Stimulated activated naive B cell treated with anti-CD40 and anti-IgM and Interleukin-4, amounts not matched to agents 10 μg/mL and 1 μg/mL and 100 μg/mL, for 72 hours (primary cell): ENCODE data around the gene EBLN1.
A peak's percentile ranks its signal among the peaks of the same experiment; 100 is the strongest.

Experiments used
- ATAC-seq, 2 donors: fragments of 150-1000 bp; cut with Tn5 transposase; replicated peaks; 2 replicates each; pipeline ENCODE4 v1.10.0; 2021; ENCODE audit warnings: moderate library complexity in 1 of 2
- DNase-seq: peaks from one replicate; pipeline ENCODE4 v3.0.0; 2021
- H3K27ac Mint-ChIP-seq: one replicate; pipeline ENCODE4 v1.8.0; 2022; ENCODE audit warnings: mild to moderate bottlenecking, mixed read lengths
- H3K27me3 Mint-ChIP-seq, 2 donors: one replicate each; pipeline ENCODE4 v1.8.0; 2022; ENCODE audit warnings: mixed read lengths in 2 of 2
- H3K36me3 Mint-ChIP-seq, 2 donors: one replicate each; pipeline ENCODE4 v1.8.0; 2022; ENCODE audit warnings: mixed read lengths in 2 of 2, mild to moderate bottlenecking in 1 of 2
- H3K4me1 Mint-ChIP-seq, 2 donors: one replicate each; pipeline ENCODE4 v1.8.0; 2022; ENCODE audit warnings: mixed read lengths in 2 of 2, mild to moderate bottlenecking in 1 of 2
- H3K4me3 Mint-ChIP-seq, 2 donors: one replicate each; pipeline ENCODE4 v1.8.0; 2022; ENCODE audit warnings: mild to moderate bottlenecking in 2 of 2, mixed read lengths in 2 of 2, moderate library complexity in 1 of 2
- H3K9me3 Mint-ChIP-seq, 2 donors: one replicate each; pipeline ENCODE4 v1.8.0; 2022; ENCODE audit warnings: mixed read lengths in 2 of 2, mild to moderate bottlenecking in 1 of 2

The EBLN1 gene

GRCh38 chr10:22210267-22210666 is 7.5 kb downstream of the EBLN1 start:
- Mint-ChIP-seq H3K36me3 (no peaks in the 10 kb centered on the region), H3K27ac (no peak overlapping the region), H3K27me3 (peaks cover 3 to 6% of the 10 kb centered on the region in 2 donors), H3K4me1 (no peaks in the 10 kb centered on the region), H3K4me3 (no peak overlapping the region), H3K9me3 (no peaks in the 10 kb centered on the region)
- DNase-seq (no peak), ATAC-seq (no peak)

DNA sequence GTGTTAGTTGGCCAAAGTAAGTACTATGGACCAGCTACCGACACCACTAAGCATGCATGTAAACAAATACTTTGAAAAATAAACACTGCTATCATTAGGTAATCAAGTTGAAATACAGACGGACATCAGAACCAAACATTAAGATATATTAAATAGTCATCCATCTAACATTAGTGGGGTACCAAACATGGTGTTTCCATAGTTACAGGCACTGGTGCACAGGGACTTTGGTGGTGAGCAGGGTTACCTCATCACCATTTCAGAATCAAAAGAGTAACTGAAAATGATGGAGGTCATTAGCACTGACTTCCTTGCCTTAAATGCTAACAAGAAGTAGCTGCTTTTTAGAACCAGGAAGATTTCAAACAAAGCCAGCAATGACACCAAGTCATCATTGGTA is 23.9 kb downstream of the EBLN1 start:
- Mint-ChIP-seq H3K27me3 (no peaks in the 10 kb centered on the region), H3K4me1 (no peaks in the 10 kb centered on the region), H3K9me3 (peaks cover 0 to 1% of the 10 kb centered on the region in 2 donors), H3K4me3 (no peak overlapping the region), H3K27ac (no peak overlapping the region), H3K36me3 (no peaks in the 10 kb centered on the region)
- no peak for DNase-seq
- ATAC-seq: no peak

GRCh38 chr10:22185586-22185985 is 32.2 kb downstream of the EBLN1 start:
- Mint-ChIP-seq H3K4me3 (no peak overlapping the region), H3K9me3 (no peaks in the 10 kb centered on the region), H3K27ac (no peak overlapping the region), H3K4me1 (no peaks in the 10 kb centered on the region), H3K36me3 (no peaks in the 10 kb centered on the region), H3K27me3 (peaks cover 6 to 21% of the 10 kb centered on the region in 2 donors)
- DNase-seq: no peak
- ATAC-seq: no peak

- no peaks in the 10 kb centered on the region for H3K4me1 Mint-ChIP-seq
- DNase-seq: no peak
- H3K36me3 Mint-ChIP-seq: no peaks in the 10 kb centered on the region
These were observed 33.9 kb downstream of the EBLN1 start for GRCh38 chr10:22183771-22184461.

GRCh38 chr10:22180724-22181123 is 37.1 kb downstream of the EBLN1 start:
- no peaks in the 10 kb centered on the region for H3K36me3 Mint-ChIP-seq
- H3K4me3 Mint-ChIP-seq: no peak overlapping the region
- peaks cover 6 to 15% of the 10 kb centered on the region in 2 donors for H3K27me3 Mint-ChIP-seq
- H3K4me1 Mint-ChIP-seq: no peaks in the 10 kb centered on the region
- ATAC-seq: no peak
- H3K9me3 Mint-ChIP-seq: peaks cover 4 to 7% of the 10 kb centered on the region in 2 donors
- H3K27ac Mint-ChIP-seq: no peak overlapping the region
- DNase-seq: no peak

More at GRCh38 chr10:22183771-22184461, 33.9 kb downstream of the EBLN1 start:
- peaks cover 4 to 7% of the 10 kb centered on the region in 2 donors for H3K9me3 Mint-ChIP-seq
- no peak for ATAC-seq
- no peak overlapping the region for H3K27ac Mint-ChIP-seq
- H3K27me3 Mint-ChIP-seq: peaks cover 6 to 21% of the 10 kb centered on the region in 2 donors
- H3K4me3 Mint-ChIP-seq: no peak overlapping the region

DNA sequence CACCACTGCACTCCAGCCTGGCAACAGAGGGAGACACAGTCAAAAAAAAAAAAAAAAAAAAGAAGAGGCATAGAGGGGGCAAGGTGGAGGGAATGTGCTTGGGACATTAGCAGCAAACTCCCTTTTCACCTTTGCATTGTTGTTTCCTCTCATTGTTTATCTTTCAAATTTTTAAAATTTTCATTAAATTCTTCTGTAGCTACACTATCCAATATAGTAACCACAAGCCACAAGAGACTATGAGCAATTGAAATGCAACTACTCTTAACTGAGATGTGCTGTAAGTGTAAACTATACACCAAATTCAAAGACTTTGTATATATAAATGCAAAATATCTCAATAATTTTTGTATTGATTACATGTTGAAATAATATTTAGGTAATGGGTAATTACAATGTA is 43.4 kb downstream of the EBLN1 start:
- no peak for DNase-seq
- no peak overlapping the region for H3K4me3 Mint-ChIP-seq
- H3K4me1 Mint-ChIP-seq: no peaks in the 10 kb centered on the region
- ATAC-seq: no peak
- H3K27me3 Mint-ChIP-seq: peaks cover 17 to 24% of the 10 kb centered on the region in 2 donors
- H3K36me3 Mint-ChIP-seq: no peaks in the 10 kb centered on the region
- H3K27ac Mint-ChIP-seq: no peak overlapping the region
- peaks cover 6 to 9% of the 10 kb centered on the region in 2 donors for H3K9me3 Mint-ChIP-seq

DNA sequence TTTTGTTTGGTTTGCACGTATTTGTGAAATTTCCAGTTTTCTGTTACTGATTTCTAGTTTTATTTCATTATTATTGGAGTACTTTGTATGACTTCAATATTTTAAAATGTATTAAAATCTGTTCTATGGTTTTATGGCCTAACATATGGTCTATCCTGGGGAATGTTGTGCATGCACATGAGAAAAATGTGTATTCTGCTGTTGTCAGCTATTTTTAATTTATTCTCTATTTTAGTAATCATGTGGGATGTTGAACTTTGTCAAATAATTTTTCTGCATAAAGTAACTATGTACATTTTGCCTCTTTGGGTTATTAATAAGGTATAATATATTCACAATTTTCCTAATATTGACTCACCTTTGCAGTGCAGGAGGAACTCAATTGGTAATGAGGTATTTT is 46.7 kb downstream of the EBLN1 start:
- H3K4me3 Mint-ChIP-seq: no peak overlapping the region
- H3K27me3 Mint-ChIP-seq: peaks cover 17 to 31% of the 10 kb centered on the region in 2 donors
- ATAC-seq: no peak
- H3K9me3 Mint-ChIP-seq: peaks cover 8 to 10% of the 10 kb centered on the region in 2 donors
- no peak for DNase-seq
- H3K36me3 Mint-ChIP-seq: no peaks in the 10 kb centered on the region
- H3K4me1 Mint-ChIP-seq: no peaks in the 10 kb centered on the region
- no peak overlapping the region for H3K27ac Mint-ChIP-seq

- no peak for ATAC-seq
- H3K27me3 Mint-ChIP-seq: peaks cover 17 to 31% of the 10 kb centered on the region in 2 donors
- no peak for DNase-seq
- no peaks in the 10 kb centered on the region for H3K4me1 Mint-ChIP-seq
- no peaks in the 10 kb centered on the region for H3K36me3 Mint-ChIP-seq
- peaks cover 8 to 10% of the 10 kb centered on the region in 2 donors for H3K9me3 Mint-ChIP-seq
- H3K27ac Mint-ChIP-seq: no peak overlapping the region
- no peak overlapping the region for H3K4me3 Mint-ChIP-seq
These were observed 47.2 kb downstream of the EBLN1 start for GRCh38 chr10:22170582-22170981.

DNA sequence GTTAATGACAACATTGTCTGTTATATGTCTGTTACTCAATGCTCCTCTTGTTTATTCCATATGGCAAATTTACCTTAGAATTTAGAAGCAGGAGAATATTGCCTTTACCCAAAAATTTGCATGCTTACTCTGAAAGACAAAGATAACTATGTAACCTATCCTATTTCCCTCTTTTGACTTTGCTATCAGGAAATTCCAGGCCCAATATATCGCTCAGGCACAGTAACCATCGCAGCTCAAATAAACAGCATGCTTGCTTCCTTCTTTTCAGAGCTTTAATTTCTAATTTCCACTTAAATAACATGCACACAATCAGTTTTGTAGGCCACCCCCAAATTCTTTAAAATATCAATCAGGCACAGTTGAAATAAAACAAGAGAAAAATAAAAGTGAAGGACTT is 57.8 kb downstream of the EBLN1 start:
- Mint-ChIP-seq H3K4me3 (no peak overlapping the region), H3K4me1 (peaks cover 8 to 17% of the 10 kb centered on the region in 2 donors), H3K36me3 (no peaks in the 10 kb centered on the region), H3K27me3 (no peaks in the 10 kb centered on the region), H3K27ac (no peak overlapping the region), H3K9me3 (peaks cover 0 to 2% of the 10 kb centered on the region in 2 donors)
- DNase-seq: no peak
- ATAC-seq: no peak

GRCh38 chr10:22159180-22159579 is 58.6 kb downstream of the EBLN1 start:
- peak overlapping the region; percentile 56 to 75 for H3K4me3 Mint-ChIP-seq
- H3K9me3 Mint-ChIP-seq: peaks cover 0 to 2% of the 10 kb centered on the region in 2 donors
- ATAC-seq (peak; percentile 36 to 41), DNase-seq (no peak)
- peaks cover 8 to 17% of the 10 kb centered on the region in 2 donors for H3K4me1 Mint-ChIP-seq
- no peaks in the 10 kb centered on the region for H3K27me3 Mint-ChIP-seq
- no peaks in the 10 kb centered on the region for H3K36me3 Mint-ChIP-seq
- peak overlapping the region; percentile 82 for H3K27ac Mint-ChIP-seq
